ENCODE data around the gene NLRP1.
A peak's percentile ranks its signal among the peaks of the same experiment; 100 is the strongest.

The NLRP1 gene

GRCh38 chr17:5591966-5592365 is 7.7 kb upstream of the NLRP1 start:
- TF ChIP-seq CTCF (IDR thresholded peaks at IDR 0.05; ENCODE audit: low read length, missing control alignments) = no peak
- DNase-seq (ENCODE audit: low read depth) = no peak
- H3K4me3 ChIP-seq (replicated peaks; ENCODE audit: low read depth, low read length) = no peak overlapping the region

- TF ChIP-seq CTCF (IDR thresholded peaks at IDR 0.05; ENCODE audit: low read length, missing control alignments) = no peak
- DNase-seq (ENCODE audit: low read depth) = no peak
- H3K4me3 ChIP-seq (replicated peaks; ENCODE audit: low read depth, low read length) = no peak overlapping the region
Measured at GRCh38 chr17:5588584-5588983, 4.3 kb upstream of the NLRP1 start.

- peak; percentile 86 for DNase-seq (ENCODE audit: low read depth)
- no peak overlapping the region for H3K4me3 ChIP-seq (replicated peaks; ENCODE audit: low read depth, low read length)
- TF ChIP-seq CTCF (IDR thresholded peaks at IDR 0.05; ENCODE audit: low read length, missing control alignments) = peak; percentile 88
Measured at GRCh38 chr17:5587438-5588032, 3.2 kb upstream of the NLRP1 start.

GRCh38 chr17:5585836-5586521 is 1.7 kb upstream of the NLRP1 start:
- no peak for TF ChIP-seq CTCF (IDR thresholded peaks at IDR 0.05; ENCODE audit: low read length, missing control alignments)
- no peak overlapping the region for H3K4me3 ChIP-seq (replicated peaks; ENCODE audit: low read depth, low read length)
- DNase-seq (ENCODE audit: low read depth) = no peak

- no peak for DNase-seq (ENCODE audit: low read depth)
- no peak for TF ChIP-seq CTCF (IDR thresholded peaks at IDR 0.05; ENCODE audit: low read length, missing control alignments)
- H3K4me3 ChIP-seq (replicated peaks; ENCODE audit: low read depth, low read length) = no peak overlapping the region
Measured at GRCh38 chr17:5585287-5585794, 1.0 kb upstream of the NLRP1 start.

GRCh38 chr17:5583426-5584382 is 605 bp downstream of the NLRP1 start:
- TF ChIP-seq CTCF (IDR thresholded peaks at IDR 0.05; ENCODE audit: low read length, missing control alignments) = peak; percentile 4
- peak overlapping the region; percentile 79 for H3K4me3 ChIP-seq (replicated peaks; ENCODE audit: low read depth, low read length)
- no peak for DNase-seq (ENCODE audit: low read depth)
